IMR-90 (cell line): ENCODE measurements around the gene S100A16. TPM values are rescaled to one million over a fixed set of nuclear protein-coding genes. Genes with fewer than 3 reads are reported as not detected.

Experiments used
- ATAC-seq: fragments of 200-7000 bp; cut with Tn5 transposase; 2 replicates; pipeline ENCODE4 v1.9.1; 2020; ENCODE audit warnings: low read depth, mild to moderate bottlenecking, moderate library complexity
- BruUV-seq: library from RNA; stranded (reverse); fragments of 400-500 nt; replicated peaks from 2 replicates; lab custom pipeline; 2021; lab: Mats Ljungman, UMichigan
- CTCF ChIA-PET: fragments of 300-600 bp; formaldehyde crosslinking; extraction: SDS; loops from one replicate; lab custom pipeline; 2021; ENCODE audit warnings: antibody characterized with exemption; lab: Yijun Ruan, JAX
- POLR2A ChIA-PET: fragments of 300-600 bp; sonication (Branson Sonifier 250); formaldehyde crosslinking; loops from one replicate; lab custom pipeline; 2022; ENCODE audit warnings: antibody characterized with exemption; ENCODE audit not compliant: unreplicated experiment; lab: Charles Lee
- DNase-seq: peaks from one replicate; pipeline ENCODE4 v3.0.0; 2013
- H2AFZ ChIP-seq: replicated peaks from 2 replicates; pipeline ENCODE3; 2013; ENCODE audit warnings: low read length, mild to moderate bottlenecking; ENCODE audit not compliant: poor library complexity
- H2AK5ac ChIP-seq: 2 replicates; pipeline ENCODE4 v1.6.1; 2013; ENCODE audit warnings: low read depth, low read length, inconsistent platforms
- H2AK9ac ChIP-seq: replicated peaks from 2 replicates; pipeline ENCODE3; 2013; ENCODE audit warnings: mild to moderate bottlenecking, low read depth, low read length, moderate library complexity; ENCODE audit not compliant: poor library complexity
- H2BK120ac ChIP-seq: 2 replicates; pipeline ENCODE4 v1.6.1; 2013; ENCODE audit warnings: low read depth, low read length, inconsistent platforms
- H2BK15ac ChIP-seq: 3 replicates; pipeline ENCODE4 v1.6.1; 2013; ENCODE audit warnings: low read depth, low read length, inconsistent platforms
- H2BK20ac ChIP-seq: 2 replicates; pipeline ENCODE4 v1.6.1; 2013; ENCODE audit warnings: low read depth, mild to moderate bottlenecking, inconsistent platforms, low read length, moderate library complexity
- H2BK5ac ChIP-seq: 2 replicates; pipeline ENCODE4 v1.6.1; 2013; ENCODE audit warnings: mild to moderate bottlenecking, low read depth, low read length, inconsistent platforms; ENCODE audit not compliant: poor library complexity, severe bottlenecking
- H3K14ac ChIP-seq: replicated peaks from 2 replicates; pipeline ENCODE4 v1.6.1; 2013; ENCODE audit warnings: low read depth, low read length, inconsistent platforms
- H3K18ac ChIP-seq: 2 replicates; pipeline ENCODE4 v1.6.1; 2013; ENCODE audit warnings: low read depth, low read length, control low read depth
- H3K23ac ChIP-seq: 2 replicates; pipeline ENCODE4 v1.6.1; 2013; ENCODE audit warnings: low read depth, low read length, inconsistent platforms
- H3K27ac ChIP-seq: 2 replicates; pipeline ENCODE4 v1.5.1; 2013; ENCODE audit warnings: mild to moderate bottlenecking, control low read depth, low read length; ENCODE audit not compliant: insufficient read depth
- H3K27me3 ChIP-seq: 2 replicates; pipeline ENCODE4 v1.6.1; 2013; ENCODE audit warnings: low read length; ENCODE audit not compliant: control insufficient read depth, insufficient read depth
- H3K36me3 ChIP-seq: 2 replicates; pipeline ENCODE4 v1.6.1; 2013; ENCODE audit warnings: low read length, mixed read lengths; ENCODE audit not compliant: control insufficient read depth, insufficient read depth
- H3K4ac ChIP-seq: 2 replicates; pipeline ENCODE4 v1.6.1; 2013; ENCODE audit warnings: low read depth, low read length, inconsistent platforms
- H3K4me1 ChIP-seq: 2 replicates; pipeline ENCODE4 v1.6.1; 2013; ENCODE audit warnings: low read length, mixed read lengths; ENCODE audit not compliant: control insufficient read depth, insufficient read depth
- H3K4me2 ChIP-seq: 2 replicates; pipeline ENCODE4 v1.6.1; 2013; ENCODE audit warnings: low read depth, mild to moderate bottlenecking, control low read depth, low read length, moderate library complexity
- H3K4me3 ChIP-seq: 2 replicates; pipeline ENCODE4 v1.5.1; 2013; ENCODE audit warnings: low read depth, mild to moderate bottlenecking, control low read depth, low read length, moderate library complexity; ENCODE audit not compliant: insufficient read depth
- H3K56ac ChIP-seq: 2 replicates; pipeline ENCODE4 v1.6.1; 2013; ENCODE audit warnings: low read length, inconsistent platforms; ENCODE audit not compliant: insufficient read depth; ENCODE audit errors: extremely low read depth
- H3K79me1 ChIP-seq, 2 experiments: 2 replicates each; pipeline ENCODE4 v1.6.1; 2013; ENCODE audit warnings: low read length in 2 of 2, inconsistent platforms in 1 of 2, low read depth in 1 of 2
- H3K9ac ChIP-seq: 2 replicates; pipeline ENCODE4 v1.6.1; 2013; ENCODE audit warnings: low read depth, low read length, control low read depth
- H3K9me1 ChIP-seq: 2 replicates; pipeline ENCODE4 v1.6.1; 2013; ENCODE audit warnings: low read length, inconsistent platforms; ENCODE audit not compliant: insufficient read depth
- H3K9me3 ChIP-seq: 2 replicates; pipeline ENCODE4 v1.6.1; 2013; ENCODE audit warnings: low read length; ENCODE audit not compliant: control insufficient read depth, insufficient read depth
- H4K20me1 ChIP-seq: 2 replicates; pipeline ENCODE4 v1.6.1; 2013; ENCODE audit warnings: low read length, inconsistent platforms; ENCODE audit not compliant: insufficient read depth
- H4K5ac ChIP-seq: 2 replicates; pipeline ENCODE4 v1.6.1; 2013; ENCODE audit warnings: mild to moderate bottlenecking, low read depth, low read length, control low read depth
- H4K8ac ChIP-seq, 2 experiments: 2 replicates each; pipeline ENCODE4 v1.6.1; 2013; ENCODE audit warnings: low read depth in 2 of 2, low read length in 2 of 2, control low read depth in 1 of 2, inconsistent platforms in 1 of 2
- H4K91ac ChIP-seq: 2 replicates; pipeline ENCODE4 v1.6.1; 2013; ENCODE audit warnings: low read depth, low read length, inconsistent platforms; ENCODE audit not compliant: insufficient read depth
- CHD1 ChIP-seq: IDR thresholded peaks from 2 replicates; pipeline ENCODE4 v1.6.1; 2012; ENCODE audit warnings: low read depth, low read length, improper control_type of control experiment
- RCOR1 ChIP-seq: IDR thresholded peaks from 2 replicates; pipeline ENCODE4 v1.6.1; 2012; ENCODE audit warnings: mild to moderate bottlenecking, low read length, improper control_type of control experiment; ENCODE audit not compliant: insufficient replicate concordance
- SMC3 ChIP-seq: fragments of 150-350 bp; IDR thresholded peaks from 2 replicates; pipeline ENCODE4 v1.6.1; 2016; ENCODE audit warnings: low read depth, mild to moderate bottlenecking, antibody characterized with exemption, low read length, moderate library complexity
- WGBS, 2 experiments: methylation state at CpG; one replicate each; pipeline versions ENCODE4 v1.1.5 to v1.1.7; 2013; ENCODE audit warnings: missing lambda C conversion rate in 2 of 2; ENCODE audit not compliant: insufficient read length in 1 of 2; ENCODE audit errors: extremely low coverage in 2 of 2; 5-methylcytosine and 5-hydroxymethylcytosine counted together
- dilution Hi-C: fragments of 300-500 bp; cut with HindIII; formaldehyde crosslinking; loops from one replicate; pipeline ENCODE4 v1.14.3; 2018; ENCODE audit warnings: low sequenced_read_pairs; ENCODE audit not compliant: unreplicated experiment
- in situ Hi-C: fragments of 300-500 bp; cut with MboI; formaldehyde crosslinking; loops from 3 replicates; pipeline ENCODE4 v1.14.3; 2019; ENCODE audit warnings: low sequenced_read_pairs, inconsistent platforms, mixed read lengths
- intact Hi-C: fragments of 100-400 bp; cut with micrococcal nuclease; formaldehyde crosslinking; loops from 2 replicates; pipeline ENCODE4 v1.10.0; 2022
- polyA plus RNA-seq, 3 experiments: library from polyadenylated mRNA; depleted of rRNA; stranded (reverse); fragments of >200 nt; gene quantifications; 2 replicates each; pipeline ENCODE4 v1.2.3, GENCODE V29; 2012; ENCODE audit warnings: low replicate concordance in 1 of 3
- total RNA-seq: library from RNA; depleted of rRNA; stranded (reverse); fragments of >200 nt; gene quantifications from 2 replicates; pipeline ENCODE4 v1.2.3, GENCODE V29; 2012

Gene S100A16
- total and polyA plus RNA-seq, 2 of the 4 experiments (the other 2 are of a cell fraction) = 201 to 515 TPM

GRCh38 chr1:153627715-153628626 lies 15.0 kb upstream of the S100A16 start, which contains the start of gene S100A1:
Gene S100A1 (plus strand): TSS chr1:153628434. CDS start chr1:153630522, 2,088 bp downstream.
- intact Hi-C loops (loop anchor here (1.0 to 5.0 kb wide), 3 partner anchors 55 to 117 kb away; no protein-coding TSS in a partner anchor), in situ Hi-C loops (no loop called here)
- 100% methylated on average over 1 of the region's 10 CpGs; no CpG with 5 or more reads in 1 of the 2 experiments for WGBS, 2 experiments

More at GRCh38 chr1:153627715-153628626, 15.0 kb upstream of the S100A16 start, which contains the start of gene S100A1:
- no peak for TF ChIP-seq SMC3
- no peak for TF ChIP-seq RCOR1
- no peak for TF ChIP-seq CHD1
- Histone ChIP-seq H3K36me3 (peaks cover 9% of the 10 kb centered on the region; the same call in 1 of the 2 replicates), H2BK5ac (peak within 1 kb of the TSS; percentile 92), H3K56ac (peak within 1 kb of the TSS; percentile 94), H2BK120ac (peak within 1 kb of the TSS; percentile 85), H3K14ac (peak within 1 kb of the TSS; percentile 99), H3K9ac (peak within 1 kb of the TSS; percentile 85), H3K9me3 (no peaks in the 10 kb centered on the region), H3K4ac (peak within 1 kb of the TSS; percentile 96), H3K79me1 (peaks cover 24 to 32% of the 10 kb centered on the region in 2 experiments), H3K4me2 (peak within 1 kb of the TSS; percentile 83), H3K27ac (peak within 1 kb of the TSS; percentile 96), H3K4me1 (peaks cover 14% of the 10 kb centered on the region), H4K8ac (peak within 1 kb of the TSS; percentile 87 to 94), H3K23ac (peak within 1 kb of the TSS; percentile 84), H4K20me1 (no peaks in the 10 kb centered on the region), H2AK5ac (peak within 1 kb of the TSS; percentile 99), H3K4me3 (peak within 1 kb of the TSS; percentile 54), H4K5ac (peak within 1 kb of the TSS; percentile 87), H2AK9ac (peak within 1 kb of the TSS; percentile 97), H3K9me1 (peaks cover 29% of the 10 kb centered on the region), H2BK20ac (peak within 1 kb of the TSS; percentile 81), H3K27me3 (no peaks in the 10 kb centered on the region), H4K91ac (peak within 1 kb of the TSS; percentile 97), H2AFZ (peak within 1 kb of the TSS; percentile 84), H2BK15ac (peak within 1 kb of the TSS; percentile 84; the same call in 2 of the 3 replicates), H3K18ac (peak within 1 kb of the TSS; percentile 73)
- no peak for DNase-seq
- BruUV-seq = no TSS peak
- ChIA-PET POLR2A (interaction anchor here (0.7 to 2.3 kb wide), 15 partner anchors 8 to 96 kb away, joined by 3 to 10 read pairs (median 5); partner anchors contain the start of genes S100A16 and S100A6), CTCF (interaction anchor here (0.8 to 2.3 kb wide), 12 partner anchors 12 to 121 kb away, joined by 3 to 18 read pairs (median 5); partner anchors contain the start of gene S100A16)
- dilution Hi-C loops = no loop called here
- ATAC-seq = no peak
